Measurements from ENCODE around the gene TLR9. TPM values are rescaled to one million over a fixed set of nuclear protein-coding genes. Genes with fewer than 3 reads are reported as not detected.

The TLR9 gene
- total RNA-seq, 1 donor from 2014 or later, result not detected

- no peak for DNase-seq (ENCODE audit: extremely low spot score in 2 of 2)
- no peak overlapping the region for H3K4me3 ChIP-seq
- no peak for TF ChIP-seq POLR2AphosphoS5 (IDR thresholded peaks at IDR 0.05; ENCODE audit: insufficient read depth in 1 of 2, low read depth in 1 of 2)
- TF ChIP-seq, protein P1, sequence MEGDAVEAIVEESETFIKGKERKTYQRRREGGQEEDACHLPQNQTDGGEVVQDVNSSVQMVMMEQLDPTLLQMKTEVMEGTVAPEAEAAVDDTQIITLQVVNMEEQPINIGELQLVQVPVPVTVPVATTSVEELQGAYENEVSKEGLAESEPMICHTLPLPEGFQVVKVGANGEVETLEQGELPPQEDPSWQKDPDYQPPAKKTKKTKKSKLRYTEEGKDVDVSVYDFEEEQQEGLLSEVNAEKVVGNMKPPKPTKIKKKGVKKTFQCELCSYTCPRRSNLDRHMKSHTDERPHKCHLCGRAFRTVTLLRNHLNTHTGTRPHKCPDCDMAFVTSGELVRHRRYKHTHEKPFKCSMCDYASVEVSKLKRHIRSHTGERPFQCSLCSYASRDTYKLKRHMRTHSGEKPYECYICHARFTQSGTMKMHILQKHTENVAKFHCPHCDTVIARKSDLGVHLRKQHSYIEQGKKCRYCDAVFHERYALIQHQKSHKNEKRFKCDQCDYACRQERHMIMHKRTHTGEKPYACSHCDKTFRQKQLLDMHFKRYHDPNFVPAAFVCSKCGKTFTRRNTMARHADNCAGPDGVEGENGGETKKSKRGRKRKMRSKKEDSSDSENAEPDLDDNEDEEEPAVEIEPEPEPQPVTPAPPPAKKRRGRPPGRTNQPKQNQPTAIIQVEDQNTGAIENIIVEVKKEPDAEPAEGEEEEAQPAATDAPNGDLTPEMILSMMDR (IDR thresholded peaks at IDR 0.05), result no peak
- no peak for TF ChIP-seq POLR2A (IDR thresholded peaks at IDR 0.05)
- no peaks in the 10 kb centered on the region for H3K27me3 ChIP-seq
- peaks cover 0 to 44% of the 10 kb centered on the region in 2 donors for H3K36me3 ChIP-seq
- H3K4me1 ChIP-seq, result peaks cover 9% of the 10 kb centered on the region
- intact Hi-C loops (cut with DNase I), result no loop called here
- no peaks in the 10 kb centered on the region for H3K9me3 ChIP-seq
- no peak overlapping the region for H3K27ac ChIP-seq
Measured at GRCh38 chr3:52227117-52227516, 1.7 kb upstream of the TLR9 start.

DNA sequence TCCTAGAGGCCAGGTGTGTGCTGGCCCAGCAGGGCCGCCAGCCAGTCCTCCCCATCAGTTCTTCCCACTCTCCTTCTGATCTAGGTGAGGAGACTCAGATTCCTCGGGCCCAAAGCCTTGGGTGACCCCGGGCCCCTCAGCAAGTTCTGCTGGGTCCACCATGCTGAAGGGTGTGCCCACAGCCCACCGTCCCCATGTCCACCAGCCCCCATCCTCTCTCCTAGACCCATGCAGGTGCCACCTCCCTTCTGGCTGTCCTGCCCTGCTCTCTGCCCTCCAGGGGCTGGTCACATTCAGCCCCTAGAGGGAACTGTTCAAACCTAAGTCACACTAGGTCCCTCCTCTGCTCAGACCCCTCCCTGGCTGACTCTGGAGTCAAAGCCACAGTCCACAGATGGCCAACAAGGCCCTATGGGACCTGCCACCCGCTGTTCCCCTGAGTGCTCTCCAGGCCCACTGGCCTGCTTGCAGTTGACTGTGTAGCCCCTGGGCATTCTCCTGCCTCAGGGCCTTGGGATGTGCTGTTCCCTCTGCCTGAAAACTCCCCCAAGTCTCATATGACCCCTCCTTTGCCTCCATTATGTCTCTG, 878 bp upstream of the TLR9 start:
- TF ChIP-seq, protein P1 (IDR thresholded peaks at IDR 0.05), result no peak
- no peak for TF ChIP-seq POLR2A (IDR thresholded peaks at IDR 0.05)
- no peak for DNase-seq (ENCODE audit: extremely low spot score in 2 of 2)
- Histone ChIP-seq H3K9me3 (no peaks in the 10 kb centered on the region), H3K4me3 (no peak overlapping the region), H3K27me3 (no peaks in the 10 kb centered on the region), H3K4me1 (peaks cover 1% of the 10 kb centered on the region), H3K27ac (no peak overlapping the region), H3K36me3 (peaks cover 0 to 36% of the 10 kb centered on the region in 2 donors)
- intact Hi-C loops (cut with DNase I), result no loop called here

- no peaks in the 10 kb centered on the region for H3K27me3 ChIP-seq
- DNase-seq (ENCODE audit: extremely low spot score in 2 of 2), result no peak
- no peak overlapping the region for H3K4me3 ChIP-seq
- TF ChIP-seq, protein P1 (IDR thresholded peaks at IDR 0.05), result no peak
- TF ChIP-seq POLR2AphosphoS5 (IDR thresholded peaks at IDR 0.05; ENCODE audit: insufficient read depth in 1 of 2, low read depth in 1 of 2) (no peak), POLR2A (IDR thresholded peaks at IDR 0.05) (no peak)
- no peak overlapping the region for H3K27ac ChIP-seq
- peaks cover 19% of the 10 kb centered on the region for H3K4me1 ChIP-seq
- H3K9me3 ChIP-seq, result no peaks in the 10 kb centered on the region
- peaks cover 0 to 11% of the 10 kb centered on the region in 2 donors for H3K36me3 ChIP-seq
- intact Hi-C loops (cut with DNase I), result loop anchor here (5.0 kb wide), 1 partner anchor 114 kb away; no protein-coding TSS in a partner anchor
Measured at GRCh38 chr3:52223449-52224408, 1.7 kb downstream of the TLR9 start.

DNA sequence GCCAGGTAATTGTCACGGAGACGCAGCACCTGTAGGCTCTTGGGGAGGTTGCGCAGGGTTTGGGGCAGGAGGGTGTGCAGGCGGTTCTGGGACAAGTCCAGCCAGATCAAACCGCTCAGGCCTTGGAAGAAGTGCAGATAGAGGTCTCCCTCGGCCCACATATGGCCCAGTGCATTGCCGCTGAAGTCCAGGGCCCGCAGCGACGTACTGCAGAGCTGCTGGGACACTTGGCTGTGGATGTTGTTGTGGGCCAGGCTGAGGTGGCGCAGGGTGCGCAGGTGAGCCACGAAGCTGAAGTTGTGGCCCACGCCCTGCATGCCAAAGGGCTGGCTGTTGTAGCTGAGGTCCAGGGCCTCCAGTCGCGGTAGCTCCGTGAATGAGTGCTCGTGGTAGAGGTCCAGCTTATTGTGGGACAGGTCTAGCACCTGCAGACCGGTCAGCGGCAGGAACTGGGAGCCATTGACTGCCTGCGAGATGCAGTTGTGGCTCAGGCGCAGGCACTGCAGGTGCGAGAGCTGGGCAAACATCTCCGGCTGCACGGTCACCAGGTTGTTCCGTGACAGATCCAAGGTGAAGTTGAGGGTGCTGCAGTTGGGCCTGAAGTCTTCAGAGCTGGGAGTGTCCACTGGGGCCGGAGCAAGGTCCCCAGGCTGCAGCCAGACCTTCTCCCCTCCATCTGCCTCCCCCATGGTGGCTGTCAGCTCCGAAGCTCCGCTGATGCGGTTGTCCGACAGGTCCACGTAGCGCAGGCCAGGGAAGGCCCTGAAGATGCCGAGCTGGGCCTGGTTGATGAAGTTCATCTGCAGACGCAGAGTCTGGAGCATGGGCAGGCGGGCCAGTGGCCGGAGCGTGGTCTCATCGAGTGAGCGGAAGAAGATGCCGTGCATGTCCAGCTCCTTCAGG, 2.9 kb downstream of the TLR9 start:
- no peak overlapping the region for H3K4me3 ChIP-seq
- TF ChIP-seq, protein P1 (IDR thresholded peaks at IDR 0.05), result no peak
- no peak for TF ChIP-seq POLR2AphosphoS5 (IDR thresholded peaks at IDR 0.05; ENCODE audit: insufficient read depth in 1 of 2, low read depth in 1 of 2)
- TF ChIP-seq POLR2A (IDR thresholded peaks at IDR 0.05), result no peak

More for the DNA sequence above, 2.9 kb downstream of the TLR9 start:
- intact Hi-C loops (cut with DNase I), result loop anchor here (5.0 kb wide), 1 partner anchor 115 kb away; no protein-coding TSS in a partner anchor
- Histone ChIP-seq H3K27ac (no peak overlapping the region), H3K9me3 (no peaks in the 10 kb centered on the region), H3K27me3 (no peaks in the 10 kb centered on the region), H3K4me1 (peaks cover 31% of the 10 kb centered on the region), H3K36me3 (peaks cover 0 to 3% of the 10 kb centered on the region in 2 donors)
- no peak for DNase-seq (ENCODE audit: extremely low spot score in 2 of 2)

All from vagina (tissue), 2 donors.